Fibroblast of lung (primary cell): ENCODE data around the gene ZNRD2. TPM values are rescaled to one million over a fixed set of nuclear protein-coding genes. Genes with fewer than 3 reads are reported as not detected.

Experiments
- DNase-seq, 2 donors: peaks; one replicate each; pipeline versions ENCODE4 v3.0.0 to v3.0.0-alpha.2; 2010; ENCODE audit warnings: low read depth in 2 of 2
- H2AFZ ChIP-seq: 2 replicates; pipeline ENCODE4 v1.5.1; 2012; ENCODE audit warnings: low read length, control low read depth, inconsistent platforms
- H3K27ac ChIP-seq: 2 replicates; pipeline ENCODE4 v1.5.1; 2011; ENCODE audit warnings: low read length, control low read depth; ENCODE audit not compliant: insufficient read depth
- H3K27me3 ChIP-seq: 2 replicates; pipeline ENCODE4 v1.5.1; 2011; ENCODE audit warnings: mild to moderate bottlenecking, low read length; ENCODE audit not compliant: control insufficient read depth, insufficient read depth
- H3K36me3 ChIP-seq: 2 replicates; pipeline ENCODE4 v1.5.1; 2011; ENCODE audit warnings: low read length; ENCODE audit not compliant: control insufficient read depth, insufficient read depth
- H3K4me1 ChIP-seq: 2 replicates; pipeline ENCODE4 v1.5.1; 2011; ENCODE audit warnings: low read length; ENCODE audit not compliant: control insufficient read depth, insufficient read depth; ENCODE audit errors: extremely low read depth
- H3K4me2 ChIP-seq: 2 replicates; pipeline ENCODE4 v1.5.1; 2011; ENCODE audit warnings: low read length, control low read depth; ENCODE audit not compliant: insufficient read depth; ENCODE audit errors: extremely low read depth
- H3K4me3 ChIP-seq, 4 experiments: fragments of 200-600 bp in 1 of 4; sonication (generic) in 1 of 4; replicated peaks in 1 of 4; 2 replicates each; pipeline ENCODE4 v1.5.1; 2011 to 2016; ENCODE audit warnings: low read length in 4 of 4, low read depth in 3 of 4, mild to moderate bottlenecking in 3 of 4, control low read depth in 2 of 4, inconsistent platforms in 1 of 4, mixed read lengths in 1 of 4; ENCODE audit not compliant: insufficient read depth in 1 of 4; ENCODE audit errors: control extremely low read depth in 1 of 4
- H3K79me2 ChIP-seq: 2 replicates; pipeline ENCODE4 v1.5.1; 2012; ENCODE audit warnings: mild to moderate bottlenecking, low read length, inconsistent platforms; ENCODE audit not compliant: control insufficient read depth, insufficient read depth
- H3K9ac ChIP-seq: 2 replicates; pipeline ENCODE4 v1.5.1; 2011; ENCODE audit warnings: mild to moderate bottlenecking, low read length, control low read depth; ENCODE audit not compliant: insufficient read depth
- H3K9me3 ChIP-seq: 2 replicates; pipeline ENCODE4 v1.5.1; 2012; ENCODE audit warnings: low read depth, low read length; ENCODE audit not compliant: control insufficient read depth, insufficient read depth
- H4K20me1 ChIP-seq: 2 replicates; pipeline ENCODE4 v1.5.1; 2011; ENCODE audit warnings: low read length; ENCODE audit not compliant: control insufficient read depth, insufficient read depth; ENCODE audit errors: extremely low read depth
- EZH2 ChIP-seq: IDR thresholded peaks from 2 replicates; pipeline ENCODE4 v1.5.1; 2012; ENCODE audit warnings: low read length, control low read depth, mild to moderate bottlenecking; ENCODE audit errors: missing control alignments
- polyA plus RNA-seq, 2 donors: library from polyadenylated mRNA; depleted of rRNA in 1 of 2; stranded (reverse) in 1 of 2; unstranded in 1 of 2; fragments of >200 nt; gene quantifications; 2 replicates each; pipeline ENCODE4 v1.2.1, GENCODE V29; 2011 to 2012; ENCODE audit warnings: missing spikeins in 1 of 2
- total RNA-seq: library from RNA; depleted of rRNA; stranded (reverse); fragments of >200 nt; gene quantifications from 2 replicates; pipeline ENCODE4 v1.2.1, GENCODE V29; 2014
- TF ChIP-seq, protein P1 (sequence below), 2 donors: IDR thresholded peaks in 1 of 2; conservative IDR thresholded peaks in 1 of 2; 1 replicate in 1 of 2; 2 replicates in 1 of 2; pipeline ENCODE4 v1.5.1; 2011 to 2012; ENCODE audit warnings: low read length in 2 of 2, control low read depth in 1 of 2, inconsistent platforms in 1 of 2, low read depth in 1 of 2, mild to moderate bottlenecking in 1 of 2

The ZNRD2 gene
- total and polyA plus RNA-seq, 2 donors (not counting 1 experiment from before 2014, with no cell fraction given): 20.8 to 25.8 TPM

- Histone ChIP-seq H3K9me3 (no peaks in the 10 kb centered on the region), H3K36me3 (peaks cover 3% of the 10 kb centered on the region), H3K4me3 (peak overlapping the region in 3 of 4 experiments; percentile 29 to 50 (median 42)), H2AFZ (peak overlapping the region; percentile 91), H3K4me1 (peaks cover 8% of the 10 kb centered on the region), H3K4me2 (peak overlapping the region; percentile 88), H3K79me2 (peaks cover 25% of the 10 kb centered on the region), H4K20me1 (no peaks in the 10 kb centered on the region), H3K27ac (no peak overlapping the region), H3K27me3 (no peaks in the 10 kb centered on the region), H3K9ac (no peak overlapping the region)
- DNase-seq: no peak
- TF ChIP-seq, protein P1, sequence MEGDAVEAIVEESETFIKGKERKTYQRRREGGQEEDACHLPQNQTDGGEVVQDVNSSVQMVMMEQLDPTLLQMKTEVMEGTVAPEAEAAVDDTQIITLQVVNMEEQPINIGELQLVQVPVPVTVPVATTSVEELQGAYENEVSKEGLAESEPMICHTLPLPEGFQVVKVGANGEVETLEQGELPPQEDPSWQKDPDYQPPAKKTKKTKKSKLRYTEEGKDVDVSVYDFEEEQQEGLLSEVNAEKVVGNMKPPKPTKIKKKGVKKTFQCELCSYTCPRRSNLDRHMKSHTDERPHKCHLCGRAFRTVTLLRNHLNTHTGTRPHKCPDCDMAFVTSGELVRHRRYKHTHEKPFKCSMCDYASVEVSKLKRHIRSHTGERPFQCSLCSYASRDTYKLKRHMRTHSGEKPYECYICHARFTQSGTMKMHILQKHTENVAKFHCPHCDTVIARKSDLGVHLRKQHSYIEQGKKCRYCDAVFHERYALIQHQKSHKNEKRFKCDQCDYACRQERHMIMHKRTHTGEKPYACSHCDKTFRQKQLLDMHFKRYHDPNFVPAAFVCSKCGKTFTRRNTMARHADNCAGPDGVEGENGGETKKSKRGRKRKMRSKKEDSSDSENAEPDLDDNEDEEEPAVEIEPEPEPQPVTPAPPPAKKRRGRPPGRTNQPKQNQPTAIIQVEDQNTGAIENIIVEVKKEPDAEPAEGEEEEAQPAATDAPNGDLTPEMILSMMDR (conservative IDR thresholded peaks at IDR 0.05 in 1 of 2, IDR thresholded peaks at IDR 0.05 in 1 of 2; ENCODE audit: low read depth in 1 of 2, low read length in 2 of 2): no peak
- TF ChIP-seq EZH2: no peak
Measured at GRCh38 chr11:65524014-65524740, 46.1 kb upstream of the ZNRD2 start.

DNA sequence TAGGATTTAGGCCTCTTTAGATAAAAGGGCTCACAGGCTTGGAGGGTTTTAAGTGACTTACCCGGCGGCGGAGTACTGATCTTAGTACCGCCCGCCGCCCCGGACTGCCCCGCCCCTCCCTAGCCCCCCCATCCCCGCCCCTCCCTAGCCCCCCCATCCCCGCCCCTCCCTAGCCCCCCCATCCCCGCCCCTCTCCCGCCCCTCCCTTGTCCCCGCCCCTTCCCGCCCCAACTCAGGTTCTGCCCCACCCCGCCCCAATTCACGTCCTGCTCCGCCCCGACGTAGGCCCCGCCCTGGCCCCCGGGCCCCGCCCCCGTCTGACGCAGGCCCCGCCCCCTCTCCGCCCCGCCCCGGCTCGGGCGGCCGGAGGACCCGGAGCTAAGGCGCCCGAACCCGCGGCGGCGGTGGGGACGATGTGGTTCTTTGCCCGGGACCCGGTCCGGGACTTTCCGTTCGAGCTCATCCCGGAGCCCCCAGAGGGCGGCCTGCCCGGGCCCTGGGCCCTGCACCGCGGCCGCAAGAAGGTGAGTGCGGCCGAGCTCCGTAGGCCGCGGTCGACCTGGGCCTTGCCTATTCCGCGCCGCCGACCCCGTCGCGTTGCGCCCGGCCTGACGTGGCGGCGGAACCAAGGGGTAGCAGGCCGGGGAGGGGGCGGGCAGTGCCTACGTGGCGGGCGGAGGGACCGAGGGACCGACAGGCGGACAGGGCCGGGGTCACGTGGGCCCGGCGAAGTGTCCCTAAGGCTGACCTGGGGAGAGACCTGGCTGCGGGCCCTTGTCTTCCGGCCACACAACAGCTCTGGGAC lies 45.3 kb upstream of the ZNRD2 start, which contains the start of gene SCYL1:
SCYL1 (plus strand) TSS at position 343 of the 805 bp plus-strand sequence; CDS start at position 414, 71 bp downstream.
- DNase-seq: peak; percentile 71 to 87
- no peak for TF ChIP-seq EZH2
- TF ChIP-seq, protein P1 (conservative IDR thresholded peaks at IDR 0.05 in 1 of 2, IDR thresholded peaks at IDR 0.05 in 1 of 2; ENCODE audit: low read depth in 1 of 2, low read length in 2 of 2): no peak
- H4K20me1 ChIP-seq: no peaks in the 10 kb centered on the region
- no peaks in the 10 kb centered on the region for H3K9me3 ChIP-seq
- peaks cover 8% of the 10 kb centered on the region for H3K36me3 ChIP-seq
- peaks cover 25% of the 10 kb centered on the region for H3K79me2 ChIP-seq
- peak within 1 kb of the TSS; percentile 64 to 91 (median 86) for H3K4me3 ChIP-seq
- peak within 1 kb of the TSS; percentile 94 for H3K9ac ChIP-seq
- peak within 1 kb of the TSS; percentile 88 for H3K4me2 ChIP-seq
- H2AFZ ChIP-seq: peak within 1 kb of the TSS; percentile 91
- no peaks in the 10 kb centered on the region for H3K27me3 ChIP-seq
- peak within 1 kb of the TSS; percentile 70 for H3K27ac ChIP-seq
- peaks cover 8% of the 10 kb centered on the region for H3K4me1 ChIP-seq
